ENCODE measurements around the gene PHYH.
A peak's percentile ranks its signal among the peaks of the same experiment; 100 is the strongest.
"Not testable (repeated sequence)": the region's sequence is repeated elsewhere in the genome, so short reads cannot be mapped to it uniquely, and the experiment has no call there.

PHYH gene

DNA sequence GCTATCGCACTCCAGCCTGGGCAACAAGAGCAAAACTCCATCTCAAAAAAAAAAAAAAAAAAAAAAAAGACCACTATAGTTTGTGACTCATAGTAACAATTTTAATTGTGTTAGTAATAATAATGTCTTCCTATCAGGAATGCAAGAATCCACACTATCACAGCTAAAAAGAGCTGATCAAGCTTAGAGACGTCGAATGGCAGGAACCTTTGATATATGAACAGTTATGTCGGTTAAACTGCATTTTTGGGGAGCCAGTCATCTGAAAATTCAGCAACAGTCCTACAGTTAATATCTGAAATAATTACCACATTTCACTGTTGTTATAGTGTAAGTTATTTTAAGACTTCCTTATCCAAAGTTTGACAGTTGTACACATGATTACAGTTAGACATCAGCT, 8.8 kb downstream of the PHYH start:
- DNase-seq (ENCODE audit: extremely low read depth, low read depth), result no peak
- TF ChIP-seq CTCF (IDR thresholded peaks at IDR 0.05; ENCODE audit: low read depth, low read length), result no peak

DNA sequence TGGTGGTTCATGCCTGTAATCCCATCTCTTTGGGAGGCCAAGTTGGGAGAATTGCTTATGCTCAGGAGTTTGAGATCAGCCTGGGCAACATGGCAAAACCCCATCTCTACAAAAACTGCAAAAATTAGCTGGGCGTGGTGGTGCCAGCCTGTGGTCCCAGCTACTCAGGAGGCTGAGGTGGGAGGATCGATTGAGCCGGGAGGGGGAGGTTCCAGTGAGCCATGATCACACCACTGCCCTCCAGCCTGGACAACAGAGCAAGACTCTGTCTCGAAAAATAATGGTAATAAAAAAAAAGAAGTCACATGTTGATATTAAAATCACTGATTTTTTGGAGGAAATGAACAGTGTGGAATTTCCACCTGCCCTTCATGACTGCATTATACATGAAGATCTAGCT, 15.8 kb downstream of the PHYH start:
- DNase-seq (ENCODE audit: extremely low read depth, low read depth), result no peak
- TF ChIP-seq CTCF (IDR thresholded peaks at IDR 0.05; ENCODE audit: low read depth, low read length), result no peak

DNA sequence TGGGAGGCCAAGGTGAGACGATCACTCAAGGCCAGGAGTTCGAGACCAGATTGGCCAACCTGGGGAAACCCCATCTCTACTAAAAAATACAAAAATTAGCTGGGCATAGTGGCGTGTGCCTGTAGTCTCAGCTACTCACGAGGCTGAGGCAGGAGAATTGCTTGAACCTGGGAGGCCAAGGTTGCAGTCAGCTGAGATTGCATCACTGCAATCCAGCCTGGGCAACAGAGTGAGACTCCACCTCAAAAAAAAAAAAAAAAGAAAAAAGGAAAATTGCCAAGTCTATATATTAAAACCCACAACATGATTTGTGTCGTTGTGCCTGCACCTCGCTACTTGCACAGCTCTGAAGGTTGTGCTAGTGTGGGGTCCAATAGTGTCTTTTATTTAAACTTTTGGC, 17.5 kb downstream of the PHYH start:
- not testable (repeated sequence) for DNase-seq (ENCODE audit: extremely low read depth, low read depth)

DNA sequence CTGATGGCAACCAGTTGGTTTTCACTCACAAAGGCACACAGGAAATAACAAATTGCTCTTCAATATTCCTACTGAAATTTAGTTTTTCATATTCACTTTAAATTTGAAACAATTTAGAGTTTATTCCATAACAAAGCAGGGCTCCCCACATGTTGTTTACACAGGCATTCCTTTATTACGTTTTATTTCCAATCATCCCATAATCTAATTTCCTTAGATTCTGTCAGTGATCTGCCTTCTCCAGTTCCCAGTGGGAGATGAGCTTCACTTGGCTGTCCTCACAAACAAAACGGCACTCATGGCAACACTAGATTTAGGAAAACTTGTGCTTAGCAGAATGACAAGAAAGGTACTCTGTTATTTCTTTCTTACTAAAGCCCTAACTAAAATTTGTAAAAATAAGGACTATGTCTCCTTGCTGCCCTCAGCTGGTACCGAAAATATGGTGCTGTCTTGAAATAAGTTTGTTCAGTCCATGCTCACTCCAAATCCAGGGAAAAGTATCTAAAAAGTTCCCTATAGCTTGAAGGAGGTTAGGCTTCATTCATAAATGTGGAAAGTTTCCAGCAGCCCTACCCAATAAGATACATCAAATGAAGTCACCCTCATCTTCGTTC, 23.0 kb downstream of the PHYH start:
- DNase-seq (ENCODE audit: extremely low read depth, low read depth), result no peak
- peak; percentile 21 for TF ChIP-seq CTCF (IDR thresholded peaks at IDR 0.05; ENCODE audit: low read depth, low read length)

GRCh38 chr10:13276146-13276545, 23.7 kb downstream of the PHYH start:
- DNase-seq (ENCODE audit: extremely low read depth, low read depth), result not testable (repeated sequence)

DNA sequence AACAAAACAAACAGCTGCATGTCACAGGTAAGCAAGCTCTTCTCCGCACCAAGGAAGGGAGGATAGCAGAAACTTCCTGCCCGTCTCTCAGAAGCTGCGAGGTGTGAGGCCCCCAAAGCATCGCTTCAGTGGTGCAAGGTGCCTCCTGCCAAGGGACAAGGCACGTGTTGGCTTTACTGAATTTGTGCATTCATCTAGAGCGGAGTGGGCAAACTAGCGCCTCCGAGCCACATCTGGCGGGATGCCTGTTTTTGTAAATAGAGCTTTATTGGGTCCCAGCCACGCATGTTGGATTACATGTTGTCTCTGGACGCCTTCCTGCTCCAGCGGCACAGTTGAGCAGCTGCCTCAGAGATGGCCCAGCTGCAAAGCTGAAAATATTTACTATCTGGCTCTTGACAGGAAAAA, 27.7 kb downstream of the PHYH start:
- no peak for TF ChIP-seq CTCF (IDR thresholded peaks at IDR 0.05; ENCODE audit: low read depth, low read length)
- peak; percentile 5 for DNase-seq (ENCODE audit: extremely low read depth, low read depth)

- DNase-seq (ENCODE audit: extremely low read depth, low read depth), result no peak
Measured at GRCh38 chr10:13271552-13272163, 28.2 kb downstream of the PHYH start.

More at GRCh38 chr10:13271552-13272163, 28.2 kb downstream of the PHYH start:
- TF ChIP-seq CTCF (IDR thresholded peaks at IDR 0.05; ENCODE audit: low read depth, low read length), result peak; percentile 23

All from AG09319 (cell line).